ENCODE results near the gene INPP5E.
A peak's percentile ranks its signal among the peaks of the same experiment; 100 is the strongest.
"Not testable (repeated sequence)": the region's sequence is repeated elsewhere in the genome, so short reads cannot be mapped to it uniquely, and the experiment has no call there.

The INPP5E gene

GRCh38 chr9:136425367-136425766 lies 14.3 kb downstream of the INPP5E start:
- not testable (repeated sequence) for DNase-seq

- DNase-seq = no peak
These were observed 14.8 kb downstream of the INPP5E start for GRCh38 chr9:136424750-136425362.

- no peak for DNase-seq
These were observed 16.1 kb downstream of the INPP5E start for GRCh38 chr9:136423432-136424146.

GRCh38 chr9:136422876-136423275 lies 16.8 kb downstream of the INPP5E start:
- no peak for DNase-seq

- no peak for DNase-seq
These were observed 17.9 kb downstream of the INPP5E start for GRCh38 chr9:136421791-136422190.

- no peak for DNase-seq
These were observed 20.6 kb downstream of the INPP5E start for GRCh38 chr9:136419092-136419420.

GRCh38 chr9:136418182-136419091 lies 21.2 kb downstream of the INPP5E start:
- DNase-seq = no peak

GRCh38 chr9:136416914-136417313 lies 22.7 kb downstream of the INPP5E start:
- DNase-seq = no peak

- DNase-seq = no peak
These were observed 23.2 kb downstream of the INPP5E start for GRCh38 chr9:136416427-136416826.

- DNase-seq = no peak
These were observed 26.7 kb downstream of the INPP5E start for GRCh38 chr9:136412962-136413361.

- peak; percentile 29 for DNase-seq
These were observed 28.3 kb downstream of the INPP5E start for GRCh38 chr9:136411378-136411777.

- peak; percentile 96 for DNase-seq
These were observed 29.0 kb downstream of the INPP5E start, which contains the start of the genes ENTR1 and PMPCA for GRCh38 chr9:136410500-136411287. Gene ENTR1 (minus strand): TSS chr9:136410614. CDS start chr9:136410397, 217 bp downstream. Gene PMPCA (plus strand): TSS chr9:136410658. CDS start chr9:136410669, 11 bp downstream.

GRCh38 chr9:136409557-136410455 lies 29.8 kb downstream of the INPP5E start:
- peak; percentile 51 for DNase-seq

GRCh38 chr9:136407911-136408310 lies 31.7 kb downstream of the INPP5E start:
- peak; percentile 51 for DNase-seq

- not testable (repeated sequence) for DNase-seq
These were observed 32.6 kb downstream of the INPP5E start for GRCh38 chr9:136407061-136407460.

- not testable (repeated sequence) for DNase-seq
These were observed 33.7 kb downstream of the INPP5E start for GRCh38 chr9:136405904-136406303.

GRCh38 chr9:136405481-136405880 lies 34.2 kb downstream of the INPP5E start:
- no peak for DNase-seq

- no peak for DNase-seq
These were observed 34.9 kb downstream of the INPP5E start for GRCh38 chr9:136404801-136405136.

- peak; percentile 73 for DNase-seq
These were observed 35.5 kb downstream of the INPP5E start for GRCh38 chr9:136403915-136404800.

GRCh38 chr9:136403538-136403914 lies 36.1 kb downstream of the INPP5E start:
- DNase-seq = peak; percentile 88

- DNase-seq = no peak
These were observed 37.6 kb downstream of the INPP5E start for GRCh38 chr9:136402067-136402466.

Measured in activated CD4-positive, alpha-beta T cell treated with anti-CD3 and anti-CD28 coated beads, Interleukin-2, Interleukin-6, amounts not matched to agents 100 ng/mL and 50 ng/mL, durations not matched to agents 16 hours and 8 hours (primary cell).